ENCODE results near the gene INTS7.
A peak's percentile ranks its signal among the peaks of the same experiment; 100 is the strongest.
"Not testable (repeated sequence)": the region's sequence is repeated elsewhere in the genome, so short reads cannot be mapped to it uniquely, and the experiment has no call there.

INTS7 gene

DNA sequence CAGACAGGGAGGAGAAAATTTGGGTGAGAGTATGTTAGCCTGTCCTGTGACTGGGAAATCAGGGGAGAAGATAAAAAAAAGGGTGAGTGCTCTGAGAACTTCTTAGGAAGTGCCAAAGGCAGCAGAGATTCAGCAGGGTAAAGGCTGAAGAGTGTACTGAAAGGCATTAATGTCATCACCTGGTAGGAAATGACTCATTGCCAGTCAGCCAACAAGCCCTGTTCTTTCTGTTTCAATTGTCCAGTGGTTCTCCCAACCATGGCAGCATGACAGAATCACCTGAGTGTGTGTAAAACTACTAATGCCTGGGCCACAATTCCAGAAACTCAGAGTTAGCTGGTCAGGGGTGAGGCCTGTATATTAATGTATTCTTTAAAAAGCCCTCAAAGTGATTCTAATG lies 83.5 kb downstream of the INTS7 start:
- H3K36me3 ChIP-seq (ENCODE audit: control insufficient read depth, insufficient read depth, low read length), result peaks cover 7% of the 10 kb centered on the region
- H3K4me1 ChIP-seq (ENCODE audit: control insufficient read depth, insufficient read depth, low read length, poor library complexity, severe bottlenecking), result peaks cover 10% of the 10 kb centered on the region
- H3K9me3 ChIP-seq (ENCODE audit: control insufficient read depth, low read length), result no peaks in the 10 kb centered on the region
- H3K27ac ChIP-seq (ENCODE audit: low read depth, low read length, severe bottlenecking), result no peak overlapping the region
- H3K4me3 ChIP-seq (ENCODE audit: extremely low read depth, insufficient read depth, low read length, poor library complexity, severe bottlenecking), result no peak overlapping the region

DNA sequence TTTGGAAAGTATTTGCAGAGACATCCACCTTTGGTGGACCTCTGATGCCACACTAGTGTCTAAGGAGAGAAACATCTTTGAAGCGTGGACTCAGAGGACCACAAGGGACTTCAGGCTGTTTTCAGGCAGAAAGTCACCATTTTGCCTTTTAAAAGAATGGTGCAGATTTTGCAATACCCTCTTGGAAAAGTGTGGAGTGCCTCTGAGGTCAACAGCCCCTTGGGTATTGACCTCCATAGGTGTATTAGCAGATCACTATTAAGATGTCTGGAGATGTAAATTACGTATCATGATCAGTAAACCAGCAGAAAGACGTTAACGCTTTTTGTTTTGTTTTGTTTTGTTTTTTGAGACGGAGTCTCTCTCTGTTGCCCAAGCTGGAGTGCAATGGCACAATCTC lies 87.0 kb downstream of the INTS7 start:
- H3K4me1 ChIP-seq (ENCODE audit: control insufficient read depth, insufficient read depth, low read length, poor library complexity, severe bottlenecking), result peaks cover 10% of the 10 kb centered on the region
- no peak overlapping the region for H3K27ac ChIP-seq (ENCODE audit: low read depth, low read length, severe bottlenecking)
- peaks cover 19% of the 10 kb centered on the region for H3K36me3 ChIP-seq (ENCODE audit: control insufficient read depth, insufficient read depth, low read length)
- H3K4me3 ChIP-seq (ENCODE audit: extremely low read depth, insufficient read depth, low read length, poor library complexity, severe bottlenecking), result no peak overlapping the region
- 89 to 96% methylated on average over 4 to 5 of the region's 5 CpGs for WGBS, 2 experiments (ENCODE audit: insufficient coverage in 2 of 2)
- H3K9me3 ChIP-seq (ENCODE audit: control insufficient read depth, low read length), result no peaks in the 10 kb centered on the region

DNA sequence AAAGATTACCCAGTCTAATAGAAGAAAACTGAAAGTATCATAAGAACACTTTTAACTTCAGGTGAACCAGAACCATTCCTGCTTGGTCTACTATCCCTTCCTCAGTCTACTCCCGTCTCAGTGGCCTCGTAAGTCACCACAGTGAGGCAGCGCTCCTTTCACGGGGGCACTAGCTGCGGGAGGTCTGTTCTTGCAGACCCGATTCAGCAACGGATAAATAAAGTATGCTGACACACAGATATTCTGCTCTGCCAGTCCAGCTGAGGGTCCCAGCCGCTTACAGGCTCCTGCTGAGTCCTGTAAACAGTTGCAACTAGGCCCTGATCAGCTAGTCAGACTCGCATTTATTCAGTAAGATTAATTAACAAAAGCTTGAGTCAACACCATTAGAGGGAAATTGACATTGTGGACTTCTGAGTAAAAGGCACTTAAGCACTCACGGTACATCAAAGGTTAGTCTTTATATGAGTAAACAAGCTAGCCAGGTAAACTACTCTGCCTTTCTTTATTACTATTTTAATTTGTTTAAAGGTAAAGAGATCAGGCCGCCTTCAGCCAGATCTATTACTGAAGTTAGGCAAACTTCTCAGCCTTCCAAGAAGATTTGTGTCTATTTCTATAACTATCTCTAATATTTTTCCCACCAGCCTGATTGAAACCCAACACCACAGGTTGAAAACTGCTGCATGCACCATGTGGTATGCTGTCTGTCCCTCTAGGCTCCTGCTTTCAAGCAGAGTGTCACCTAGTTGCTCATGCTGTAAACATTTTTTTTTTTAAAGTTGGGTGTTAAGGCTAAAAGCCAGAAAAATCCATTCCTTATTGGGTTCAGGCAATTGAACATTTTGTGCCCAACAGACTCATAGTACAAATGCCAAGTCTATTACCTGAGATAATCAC lies 87.7 kb downstream of the INTS7 start:
- Histone ChIP-seq H3K36me3 (ENCODE audit: control insufficient read depth, insufficient read depth, low read length) (peaks cover 19% of the 10 kb centered on the region), H3K27ac (ENCODE audit: low read depth, low read length, severe bottlenecking) (peak overlapping the region; percentile 11), H3K9me3 (ENCODE audit: control insufficient read depth, low read length) (no peaks in the 10 kb centered on the region), H3K4me3 (ENCODE audit: extremely low read depth, insufficient read depth, low read length, poor library complexity, severe bottlenecking) (no peak overlapping the region), H3K4me1 (ENCODE audit: control insufficient read depth, insufficient read depth, low read length, poor library complexity, severe bottlenecking) (peaks cover 10% of the 10 kb centered on the region)
- WGBS, 2 experiments (ENCODE audit: insufficient coverage in 2 of 2), result 40 to 53% methylated on average over 7 to 9 of the region's 11 CpGs

DNA sequence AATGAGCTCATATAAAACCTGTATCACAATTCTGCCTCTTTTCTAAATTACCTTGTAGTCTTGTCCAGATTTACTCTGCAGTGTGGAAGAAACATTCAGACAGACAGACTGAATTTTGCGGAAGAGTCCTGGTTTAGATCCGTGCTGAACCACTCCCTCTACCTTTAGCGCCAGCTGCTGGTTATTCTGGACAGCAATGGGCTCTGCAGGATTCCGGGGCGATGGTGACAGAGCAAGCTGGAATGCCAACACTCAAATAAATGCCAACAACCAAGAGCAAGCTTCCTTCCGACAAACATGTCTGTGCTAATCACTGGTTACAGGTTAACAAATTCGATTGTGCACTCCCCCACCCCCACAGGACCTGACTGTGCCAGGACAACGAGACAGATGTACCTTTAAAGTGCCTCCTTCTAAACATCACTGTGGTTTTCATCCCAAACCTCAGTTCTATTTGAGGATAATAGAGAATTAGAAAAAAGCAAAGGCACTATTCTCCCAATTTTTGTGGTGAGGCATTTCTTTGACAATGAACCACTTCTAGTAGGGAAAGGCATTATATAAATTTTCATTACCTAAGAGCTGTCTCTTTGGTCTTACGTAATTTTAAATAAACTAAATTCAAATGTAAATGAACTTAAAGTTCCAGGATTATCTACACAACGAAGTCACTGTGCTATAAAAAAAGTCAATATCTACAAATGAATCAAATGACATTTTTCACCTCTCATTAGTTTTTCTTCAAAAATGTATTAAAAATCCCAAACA lies 90.4 kb downstream of the INTS7 start:
- WGBS, 2 experiments (ENCODE audit: insufficient coverage in 2 of 2), result 62 to 73% methylated on average over 6 to 7 of the region's 10 CpGs
- H3K9me3 ChIP-seq (ENCODE audit: control insufficient read depth, low read length), result no peaks in the 10 kb centered on the region
- H3K36me3 ChIP-seq (ENCODE audit: control insufficient read depth, insufficient read depth, low read length), result peaks cover 22% of the 10 kb centered on the region
- H3K27ac ChIP-seq (ENCODE audit: low read depth, low read length, severe bottlenecking), result no peak overlapping the region
- H3K4me3 ChIP-seq (ENCODE audit: extremely low read depth, insufficient read depth, low read length, poor library complexity, severe bottlenecking), result no peak overlapping the region
- no peaks in the 10 kb centered on the region for H3K4me1 ChIP-seq (ENCODE audit: control insufficient read depth, insufficient read depth, low read length, poor library complexity, severe bottlenecking)

DNA sequence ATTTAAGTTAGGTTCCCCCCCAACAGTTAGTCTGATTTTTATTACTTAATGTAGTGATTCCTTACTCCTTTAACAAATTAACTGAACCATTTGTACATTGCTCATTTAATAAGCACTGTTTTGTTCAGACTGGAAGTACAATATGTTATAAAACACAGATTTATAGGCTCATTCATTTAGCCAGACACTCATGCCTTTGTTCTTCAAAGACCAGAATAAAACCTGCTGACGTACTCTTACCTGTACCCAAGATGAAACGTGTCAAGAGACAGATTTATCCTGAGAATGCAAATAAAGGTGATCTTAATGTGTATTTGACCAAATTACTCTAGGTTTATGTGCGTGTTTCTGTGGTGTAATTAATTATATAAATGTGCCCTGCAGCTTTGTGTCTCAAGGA lies 92.8 kb downstream of the INTS7 start:
- H3K4me3 ChIP-seq (ENCODE audit: extremely low read depth, insufficient read depth, low read length, poor library complexity, severe bottlenecking), result no peak overlapping the region
- H3K27ac ChIP-seq (ENCODE audit: low read depth, low read length, severe bottlenecking), result no peak overlapping the region
- peaks cover 22% of the 10 kb centered on the region for H3K36me3 ChIP-seq (ENCODE audit: control insufficient read depth, insufficient read depth, low read length)
- no peaks in the 10 kb centered on the region for H3K9me3 ChIP-seq (ENCODE audit: control insufficient read depth, low read length)
- WGBS, 2 experiments (ENCODE audit: insufficient coverage in 2 of 2), result 67 to 100% methylated on average over 1 of the region's 3 CpGs
- no peaks in the 10 kb centered on the region for H3K4me1 ChIP-seq (ENCODE audit: control insufficient read depth, insufficient read depth, low read length, poor library complexity, severe bottlenecking)

DNA sequence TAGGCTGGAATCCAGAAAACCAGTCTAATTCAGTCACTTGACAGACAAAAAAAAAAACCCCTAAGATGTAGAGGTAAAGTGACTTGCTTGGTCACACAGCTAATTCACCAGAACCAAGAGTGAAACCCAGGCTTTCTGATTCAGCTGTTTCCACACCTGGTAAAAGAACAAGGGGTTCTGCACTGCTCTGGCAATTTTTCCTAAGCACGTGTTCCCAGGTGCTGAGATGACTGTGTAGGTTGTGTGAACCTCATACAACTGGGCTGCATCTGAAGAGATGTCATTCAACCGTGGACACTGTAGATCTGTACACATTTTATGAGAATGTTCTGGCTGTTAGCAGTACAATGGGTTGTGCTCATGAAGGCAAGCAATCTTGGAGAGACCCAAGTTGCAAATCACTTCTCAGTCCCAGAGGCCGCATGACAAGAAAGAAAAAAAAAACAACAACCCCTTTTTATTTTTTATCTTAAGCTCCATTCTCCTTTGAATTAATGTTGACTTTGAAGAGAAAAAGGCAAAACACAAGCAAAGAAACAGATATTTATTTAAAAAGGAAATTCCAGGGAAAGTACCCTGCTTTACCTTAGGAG lies 95.4 kb downstream of the INTS7 start:
- Histone ChIP-seq H3K27ac (ENCODE audit: low read depth, low read length, severe bottlenecking) (no peak overlapping the region), H3K4me1 (ENCODE audit: control insufficient read depth, insufficient read depth, low read length, poor library complexity, severe bottlenecking) (no peaks in the 10 kb centered on the region), H3K4me3 (ENCODE audit: extremely low read depth, insufficient read depth, low read length, poor library complexity, severe bottlenecking) (no peak overlapping the region), H3K36me3 (ENCODE audit: control insufficient read depth, insufficient read depth, low read length) (peaks cover 17% of the 10 kb centered on the region), H3K9me3 (ENCODE audit: control insufficient read depth, low read length) (no peaks in the 10 kb centered on the region)
- WGBS, 2 experiments (ENCODE audit: insufficient coverage in 2 of 2), result 89 to 93% methylated on average over 2 to 3 of the region's 3 CpGs

DNA sequence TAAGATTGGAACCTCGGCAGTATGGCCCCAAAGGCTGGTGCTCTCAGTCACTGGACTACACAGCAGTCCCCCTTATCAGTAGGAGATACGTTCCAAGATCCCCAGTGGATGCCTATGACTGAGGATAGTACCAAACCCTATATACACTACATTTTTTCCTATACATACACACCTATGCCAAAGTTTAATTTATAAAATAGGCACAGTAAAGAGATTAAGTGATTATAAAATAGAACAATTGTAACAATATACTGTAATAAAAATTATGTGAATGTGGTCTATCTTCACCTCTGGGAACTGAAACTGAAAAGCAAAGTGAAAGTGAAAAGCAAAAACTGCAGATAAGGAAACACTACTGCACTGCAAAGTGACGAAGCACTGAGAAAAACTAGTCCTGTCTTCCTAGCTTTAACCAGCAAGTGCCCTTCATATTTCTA lies 96.8 kb downstream of the INTS7 start:
- Histone ChIP-seq H3K36me3 (ENCODE audit: control insufficient read depth, insufficient read depth, low read length) (peaks cover 9% of the 10 kb centered on the region), H3K4me1 (ENCODE audit: control insufficient read depth, insufficient read depth, low read length, poor library complexity, severe bottlenecking) (no peaks in the 10 kb centered on the region), H3K9me3 (ENCODE audit: control insufficient read depth, low read length) (no peaks in the 10 kb centered on the region), H3K4me3 (ENCODE audit: extremely low read depth, insufficient read depth, low read length, poor library complexity, severe bottlenecking) (no peak overlapping the region), H3K27ac (ENCODE audit: low read depth, low read length, severe bottlenecking) (no peak overlapping the region)
- 86 to 95% methylated on average over 1 to 2 of the region's 3 CpGs for WGBS, 2 experiments (ENCODE audit: insufficient coverage in 2 of 2)

DNA sequence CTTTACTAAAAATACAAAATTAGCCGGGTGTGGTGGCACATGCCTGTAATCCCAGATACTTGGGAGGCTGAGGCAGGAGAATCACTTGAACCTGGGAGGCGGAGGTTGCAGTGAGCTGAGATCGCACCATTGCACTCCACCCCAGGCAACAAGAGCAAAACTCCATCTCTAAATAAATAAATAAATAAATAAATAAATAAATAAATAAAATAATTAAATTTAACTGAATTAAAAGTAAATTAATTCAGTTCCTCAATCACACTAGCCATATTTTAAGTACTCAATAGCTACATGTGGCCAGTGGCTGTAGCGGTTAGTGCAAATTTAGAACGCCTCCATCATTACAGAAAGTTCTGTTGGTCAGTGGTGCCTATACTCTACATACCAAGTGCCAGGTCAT lies 97.9 kb downstream of the INTS7 start:
- H3K4me1 ChIP-seq (ENCODE audit: control insufficient read depth, insufficient read depth, low read length, poor library complexity, severe bottlenecking); H3K27ac ChIP-seq (ENCODE audit: low read depth, low read length, severe bottlenecking); H3K9me3 ChIP-seq (ENCODE audit: control insufficient read depth, low read length); H3K36me3 ChIP-seq (ENCODE audit: control insufficient read depth, insufficient read depth, low read length); H3K4me3 ChIP-seq (ENCODE audit: extremely low read depth, insufficient read depth, low read length, poor library complexity, severe bottlenecking): not testable (repeated sequence)
- WGBS, 2 experiments (ENCODE audit: insufficient coverage in 2 of 2), result 83 to 93% methylated on average over 1 to 2 of the region's 5 CpGs

DNA sequence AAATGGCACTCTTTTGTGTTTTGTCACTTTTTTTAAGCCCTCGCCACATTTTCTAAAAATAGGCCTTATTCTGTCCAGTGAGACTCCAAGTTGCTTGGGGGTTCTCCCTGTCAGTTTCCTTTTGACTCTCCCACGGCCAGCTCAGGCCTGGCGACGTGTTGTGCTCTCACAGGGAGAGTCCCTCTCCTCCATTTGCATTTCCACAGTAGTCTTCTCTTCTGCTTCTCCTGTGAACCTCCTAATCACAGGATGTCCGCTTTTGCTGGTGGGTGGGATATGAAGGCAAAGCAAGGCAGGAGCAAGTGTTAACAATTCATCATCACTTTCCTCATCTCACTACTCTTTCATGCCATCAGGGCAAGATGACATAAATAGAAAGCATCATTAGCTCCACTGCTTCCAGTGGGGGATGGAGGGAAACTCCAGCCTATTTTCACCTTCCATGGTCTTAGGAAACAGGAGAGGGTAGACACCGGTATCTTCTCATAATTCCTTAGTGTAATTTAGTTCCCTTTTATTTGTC lies 99.8 kb downstream of the INTS7 start:
- Histone ChIP-seq H3K4me3 (ENCODE audit: extremely low read depth, insufficient read depth, low read length, poor library complexity, severe bottlenecking) (no peak overlapping the region), H3K27ac (ENCODE audit: low read depth, low read length, severe bottlenecking) (no peak overlapping the region), H3K4me1 (ENCODE audit: control insufficient read depth, insufficient read depth, low read length, poor library complexity, severe bottlenecking) (no peaks in the 10 kb centered on the region), H3K36me3 (ENCODE audit: control insufficient read depth, insufficient read depth, low read length) (no peaks in the 10 kb centered on the region), H3K9me3 (ENCODE audit: control insufficient read depth, low read length) (no peaks in the 10 kb centered on the region)
- WGBS, 2 experiments (ENCODE audit: insufficient coverage in 2 of 2), result 50 to 66% methylated on average over 2 to 4 of the region's 6 CpGs

DNA sequence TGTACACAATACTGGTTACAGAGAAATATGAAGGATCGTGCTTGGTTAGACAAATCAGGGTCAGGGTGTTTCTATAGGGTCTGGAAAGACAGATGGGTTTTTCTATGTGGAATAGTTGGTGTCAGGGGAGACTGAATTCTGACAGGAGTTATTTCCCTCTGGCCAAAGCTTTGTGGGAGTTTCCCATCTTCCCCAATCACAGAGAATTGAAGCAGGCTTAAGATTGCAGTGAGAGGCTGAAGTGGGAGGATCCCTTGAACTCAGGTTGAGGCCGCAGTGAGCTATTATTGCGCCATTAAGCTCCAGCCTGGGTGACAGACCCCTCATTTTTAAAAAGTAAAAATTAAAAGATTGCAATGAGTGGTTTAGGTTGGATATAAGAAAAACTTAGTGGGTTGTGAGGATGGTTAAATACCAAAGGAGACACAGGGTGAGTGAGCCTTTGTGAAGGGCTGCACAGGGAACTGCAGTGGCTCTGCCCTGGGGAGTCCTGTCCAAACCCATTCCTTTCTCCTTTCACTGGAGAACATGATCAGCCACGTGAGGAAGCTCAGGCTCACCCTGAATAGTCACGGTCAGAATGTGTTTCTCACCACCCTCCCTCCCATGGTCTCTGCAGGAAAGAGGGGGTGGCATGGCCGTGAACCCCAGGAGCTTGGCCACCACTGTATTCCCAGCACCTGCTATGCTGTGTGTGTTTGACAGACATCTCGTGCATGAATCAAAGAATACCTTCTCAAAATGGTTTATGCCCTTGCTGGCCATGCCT lies 101.2 kb downstream of the INTS7 start:
- Histone ChIP-seq H3K4me3 (ENCODE audit: extremely low read depth, insufficient read depth, low read length, poor library complexity, severe bottlenecking) (no peak overlapping the region), H3K9me3 (ENCODE audit: control insufficient read depth, low read length) (no peaks in the 10 kb centered on the region), H3K27ac (ENCODE audit: low read depth, low read length, severe bottlenecking) (no peak overlapping the region), H3K4me1 (ENCODE audit: control insufficient read depth, insufficient read depth, low read length, poor library complexity, severe bottlenecking) (no peaks in the 10 kb centered on the region), H3K36me3 (ENCODE audit: control insufficient read depth, insufficient read depth, low read length) (no peaks in the 10 kb centered on the region)
- WGBS, 2 experiments (ENCODE audit: insufficient coverage in 2 of 2), result 83 to 93% methylated on average over 4 of the region's 7 CpGs

All from mesodermal cell (in vitro differentiated cells).